ENCODE measurements around the gene AP1S3.

AP1S3 gene

GRCh38 chr2:223846515-223846914 lies 9.1 kb upstream of the AP1S3 start (continued):
- no peak for TF ChIP-seq ZNF837 (tag by site-specific recombination; IDR thresholded peaks at IDR 0.05)
- TF ChIP-seq ZNF585B (tag by site-specific recombination; IDR thresholded peaks at IDR 0.05) = no peak
- TF ChIP-seq ZXDB (tag by site-specific recombination; IDR thresholded peaks at IDR 0.05) = no peak
- TF ChIP-seq ZSCAN4 (tag by site-specific recombination; IDR thresholded peaks at IDR 0.05) = no peak
- TF ChIP-seq ZNF561 (tag by site-specific recombination; IDR thresholded peaks at IDR 0.05; ENCODE audit: borderline replicate concordance) = no peak
- no peak for TF ChIP-seq ZNF645 (tag by site-specific recombination; IDR thresholded peaks at IDR 0.05)
- TF ChIP-seq ZNF132 (tag by site-specific recombination; IDR thresholded peaks at IDR 0.05; ENCODE audit: borderline replicate concordance) = no peak
- no peak for TF ChIP-seq OVOL3 (tag by site-specific recombination; IDR thresholded peaks at IDR 0.05)
- TF ChIP-seq ZNF292 (tag by site-specific recombination; IDR thresholded peaks at IDR 0.05; ENCODE audit: borderline replicate concordance, low read depth) = no peak
- no peak for TF ChIP-seq ZNF626 (tag by site-specific recombination; IDR thresholded peaks at IDR 0.05)
- TF ChIP-seq ZNF350 (tag by site-specific recombination; IDR thresholded peaks at IDR 0.05) = no peak
- no peak for TF ChIP-seq ZNF701 (tag by site-specific recombination; IDR thresholded peaks at IDR 0.05)
- peak; percentile 94 for TF ChIP-seq ZNF629 (tag by site-specific recombination; IDR thresholded peaks at IDR 0.05)
- TF ChIP-seq ZBTB17 (tag by site-specific recombination; IDR thresholded peaks at IDR 0.05) = peak; percentile 63; the same call in 1 of the 2 replicates
- TF ChIP-seq ZNF510 (tag by site-specific recombination; IDR thresholded peaks at IDR 0.05; ENCODE audit: insufficient replicate concordance) = no peak
- TF ChIP-seq ZNF202 (tag by site-specific recombination; IDR thresholded peaks at IDR 0.05; ENCODE audit: borderline replicate concordance) = no peak
- no peak for TF ChIP-seq ZNF214 (tag by site-specific recombination; IDR thresholded peaks at IDR 0.05; ENCODE audit: borderline replicate concordance)
- no peak for TF ChIP-seq ZNF580 (tag by site-specific recombination; IDR thresholded peaks at IDR 0.05)
- peak; percentile 33; the same call in 1 of the 2 replicates for TF ChIP-seq ZNF660 (tag by site-specific recombination; IDR thresholded peaks at IDR 0.05)
- TF ChIP-seq ZSCAN16 (tag by site-specific recombination; IDR thresholded peaks at IDR 0.05) = no peak
- no peak for TF ChIP-seq FEZF1 (tag by site-specific recombination; IDR thresholded peaks at IDR 0.05)
- no peak for TF ChIP-seq ZSCAN23 (tag by site-specific recombination; IDR thresholded peaks at IDR 0.05)
- TF ChIP-seq ZBTB26 (tag by site-specific recombination; optimal IDR thresholded peaks at IDR 0.05) = no peak
- no peak for TF ChIP-seq ZNF560 (tag by site-specific recombination; IDR thresholded peaks at IDR 0.05; ENCODE audit: borderline replicate concordance)
- TF ChIP-seq ZNF404 (tag by site-specific recombination; IDR thresholded peaks at IDR 0.05) = no peak
- TF ChIP-seq ZNF324 (tag by site-specific recombination; IDR thresholded peaks at IDR 0.05) = no peak
- peak; percentile 71 for TF ChIP-seq ZNF24 (tag by site-specific recombination; IDR thresholded peaks at IDR 0.05)
- peak; percentile 68; the same call in 1 of the 2 replicates for TF ChIP-seq ATF2 (tag by site-specific recombination; IDR thresholded peaks at IDR 0.05; ENCODE audit: low read depth)
- TF ChIP-seq ZBTB10 (tag by site-specific recombination; IDR thresholded peaks at IDR 0.05) = no peak
- no peak for TF ChIP-seq ZBTB7A (tag by site-specific recombination; IDR thresholded peaks at IDR 0.05; ENCODE audit: low read depth)
- no peak for TF ChIP-seq ZNF548 (tag by site-specific recombination; IDR thresholded peaks at IDR 0.05)
- no peak for TF ChIP-seq GLIS1 (tag by site-specific recombination; IDR thresholded peaks at IDR 0.05)
- no peak for TF ChIP-seq BCL11A (tag by site-specific recombination; IDR thresholded peaks at IDR 0.05; ENCODE audit: low read depth)

Data from HEK293 (cell line).